HG02981 (cell line): Measurements from ENCODE around the gene ATG12.
"Not testable (repeated sequence)": the region's sequence is repeated elsewhere in the genome, so short reads cannot be mapped to it uniquely, and the experiment has no call there.

Source experiments
- ATAC-seq: cut with Tn5 transposase; IDR thresholded peaks from one replicate; pipeline ENCODE4 v1.9.1; 2021; ENCODE audit warnings: mild to moderate bottlenecking, moderate library complexity; ENCODE audit not compliant: unreplicated experiment

ATG12 gene

DNA sequence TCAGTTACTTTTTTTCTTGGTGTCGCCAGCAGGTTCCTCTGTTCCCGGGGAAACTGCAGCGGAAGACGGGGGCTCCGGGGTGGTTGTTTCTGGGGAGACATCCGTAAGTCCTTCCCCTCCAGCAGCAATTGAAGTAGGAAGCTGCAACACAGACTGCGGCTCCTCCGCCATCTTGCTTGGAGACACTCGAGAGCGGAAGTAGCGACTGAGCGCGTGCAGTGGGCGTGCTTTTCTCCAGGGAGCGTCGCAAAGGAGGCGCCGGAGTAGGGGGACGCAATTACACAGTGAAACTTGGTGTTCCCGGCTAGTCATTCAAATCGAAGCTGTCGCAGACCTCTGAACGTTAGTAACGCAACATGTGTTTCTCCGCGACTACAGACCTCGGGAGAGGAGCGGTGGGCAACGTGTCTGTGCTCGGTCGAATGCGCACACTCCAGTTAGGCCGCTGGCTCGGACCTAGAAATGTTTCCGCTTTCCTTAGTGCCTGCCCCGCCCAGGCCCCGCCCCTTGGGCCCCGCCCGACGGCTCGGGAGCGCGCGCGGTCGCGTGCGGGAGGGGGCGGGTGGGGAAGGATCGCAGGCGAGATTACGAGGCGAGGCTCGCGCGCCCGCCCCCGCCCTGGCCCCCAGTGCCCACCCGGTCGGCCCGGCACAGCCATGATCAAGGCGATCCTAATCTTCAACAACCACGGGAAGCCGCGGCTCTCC, at the start of gene ATG12, which contains the start of gene AP3S1:
ATG12 (minus strand) TSS at position 184 of the 707 bp plus-strand sequence; CDS start at position 171, 13 bp downstream.
AP3S1 (plus strand) TSS at position 554 of the 707 bp plus-strand sequence; CDS start at position 657, 103 bp downstream.
- ATAC-seq, result peak; percentile 82

DNA sequence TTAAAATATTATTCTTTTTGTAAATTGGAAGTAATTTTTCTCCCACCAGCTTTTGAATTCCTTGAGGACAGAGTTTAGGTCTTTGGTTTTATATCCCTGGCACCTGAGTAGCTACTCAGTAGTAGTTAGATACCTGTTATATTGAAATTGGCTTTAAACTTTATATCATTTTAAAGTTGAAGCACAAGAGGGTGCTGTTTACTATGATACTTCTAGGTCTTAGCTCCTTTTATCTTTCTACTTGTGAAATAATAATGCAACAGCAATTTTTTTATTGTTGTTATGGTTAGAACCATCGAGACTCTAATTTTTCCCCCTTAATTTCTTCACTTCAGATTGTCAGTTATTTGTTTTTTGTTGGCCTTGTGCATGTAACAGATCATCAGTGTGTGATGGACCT, 46.7 kb upstream of the ATG12 start:
- ATAC-seq, result no peak

DNA sequence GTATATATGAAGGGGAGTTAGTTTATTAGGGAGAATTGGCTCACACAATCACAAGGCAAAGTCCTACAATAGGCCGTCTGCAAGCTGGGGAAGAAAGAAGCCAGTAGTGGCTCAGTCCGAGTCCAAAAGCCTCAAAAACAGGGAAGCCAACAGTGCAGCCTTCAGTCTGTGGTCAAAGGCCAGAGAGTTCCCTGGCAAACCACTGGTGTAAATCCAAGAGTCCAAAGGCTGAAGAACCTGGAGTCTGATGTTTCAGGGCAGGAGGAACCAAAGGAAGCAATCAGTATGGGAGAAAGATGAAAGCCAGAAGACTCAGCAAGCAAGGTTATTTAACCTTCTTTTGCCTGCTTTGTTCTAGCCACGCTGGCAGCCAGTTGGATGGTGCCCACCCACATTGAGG, 43.8 kb upstream of the ATG12 start:
- not testable (repeated sequence) for ATAC-seq

DNA sequence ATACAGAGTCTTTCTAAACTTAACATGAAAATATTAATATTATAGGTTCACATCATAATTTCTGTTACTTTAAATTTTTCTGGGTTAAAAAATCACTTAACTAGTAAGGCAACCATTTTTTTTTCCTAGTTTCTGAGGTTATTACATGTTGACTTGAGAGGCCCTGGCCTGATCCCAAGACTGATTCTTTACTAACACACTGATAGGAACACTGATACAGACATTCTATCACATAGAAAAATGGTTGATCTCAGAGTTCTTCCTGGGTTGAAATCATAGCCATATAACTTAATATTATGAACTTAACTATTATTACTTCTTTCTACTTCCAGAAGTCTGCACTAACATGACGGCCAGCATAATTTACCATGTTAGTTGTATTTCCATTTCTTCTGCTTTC, 43.3 kb upstream of the ATG12 start:
- no peak for ATAC-seq

DNA sequence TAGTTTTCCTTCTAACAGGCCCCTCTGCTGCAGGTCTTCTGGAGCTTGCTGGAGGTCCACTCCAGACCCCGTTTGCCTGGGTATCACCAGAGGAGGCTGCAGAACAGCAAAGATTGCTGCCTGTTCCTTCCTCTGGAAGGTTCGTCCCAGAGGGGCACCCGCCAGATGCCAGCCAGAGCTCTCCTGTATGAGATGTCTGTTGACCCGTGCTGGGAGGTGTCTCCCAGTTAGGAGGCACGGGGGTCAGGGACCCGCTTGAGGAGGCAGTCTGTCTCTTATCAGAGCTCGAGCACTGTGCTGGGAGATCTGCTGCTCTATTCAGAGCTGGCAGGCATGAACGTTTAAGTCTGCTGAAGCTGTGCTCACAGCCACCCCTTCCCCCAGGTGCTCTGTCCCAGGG, 41.1 kb upstream of the ATG12 start:
- not testable (repeated sequence) for ATAC-seq

DNA sequence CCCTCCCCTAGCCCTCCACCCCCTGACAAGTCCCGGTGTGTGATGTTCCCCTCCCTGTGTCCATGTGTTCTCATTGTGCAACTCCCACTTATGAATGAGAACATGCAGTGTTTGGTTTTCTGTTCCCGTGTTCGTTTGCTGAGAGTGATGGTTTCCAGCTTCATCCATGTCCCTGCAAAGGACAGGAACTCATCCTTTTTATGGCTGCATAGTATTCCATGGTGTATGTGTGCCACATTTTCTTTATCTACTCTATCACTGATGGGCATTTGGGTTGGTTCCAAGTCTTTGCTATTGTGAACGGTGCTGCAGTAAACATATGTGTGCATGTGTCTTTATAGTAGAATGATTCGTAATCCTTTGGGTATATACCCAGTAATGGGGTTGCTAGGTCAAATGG, 36.0 kb upstream of the ATG12 start:
- ATAC-seq, result not testable (repeated sequence)

DNA sequence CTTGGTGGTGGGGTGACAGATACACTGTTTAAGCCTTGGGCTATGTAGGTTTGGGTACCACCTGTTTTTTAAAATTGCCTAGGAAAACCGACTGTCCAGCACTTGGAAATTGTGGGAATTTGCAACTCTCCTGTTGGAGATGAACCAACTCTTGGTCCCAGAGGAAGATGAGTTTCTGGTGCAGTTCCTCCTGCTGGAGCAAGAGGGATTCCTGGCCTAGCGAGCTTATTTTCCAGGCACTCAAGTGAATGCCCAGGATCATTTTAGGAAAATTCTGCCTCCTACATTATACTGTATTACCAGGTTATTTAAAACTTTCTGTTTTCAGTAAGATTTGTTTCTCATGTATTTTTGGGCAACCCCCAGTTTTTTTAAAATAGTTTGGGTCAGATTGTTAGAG, 34.1 kb upstream of the ATG12 start:
- ATAC-seq, result no peak

DNA sequence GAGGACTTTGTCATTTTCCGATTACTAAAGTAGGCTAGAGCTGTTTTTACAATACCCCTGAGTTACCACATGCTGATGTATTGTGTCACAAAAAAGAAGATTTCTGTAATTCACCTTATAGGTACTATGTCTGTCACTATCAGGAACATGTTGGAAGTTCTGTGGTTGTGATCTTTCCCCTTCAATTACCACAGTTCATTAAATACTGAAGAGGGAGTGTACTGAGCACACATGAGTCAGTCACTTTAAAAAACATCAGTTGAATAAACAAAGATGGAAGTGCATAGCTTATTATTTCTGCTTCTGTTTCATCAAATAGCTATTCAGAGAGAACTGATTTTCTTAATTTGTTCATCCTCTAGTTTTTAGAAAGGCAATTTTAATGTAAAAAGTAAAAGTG, 32.0 kb upstream of the ATG12 start:
- no peak for ATAC-seq

DNA sequence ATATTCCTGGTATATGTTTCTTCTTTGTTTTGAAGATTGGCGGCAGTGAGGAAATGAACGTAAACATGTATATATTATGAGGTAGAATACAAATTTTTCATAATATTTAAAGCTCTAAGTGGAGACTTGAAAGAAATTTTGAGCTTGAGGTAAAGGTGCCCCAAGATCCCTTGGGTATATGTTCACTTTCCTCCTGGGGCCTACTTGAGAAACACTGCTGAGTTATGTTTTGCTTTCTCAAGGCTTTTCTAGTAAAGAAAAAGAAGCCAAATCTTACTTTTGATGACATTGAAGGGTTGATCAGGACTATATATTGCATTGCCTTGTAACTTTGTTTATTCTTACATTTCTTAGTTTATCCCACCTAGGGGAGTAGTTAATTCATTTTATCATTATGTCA, 31.1 kb upstream of the ATG12 start:
- no peak for ATAC-seq

DNA sequence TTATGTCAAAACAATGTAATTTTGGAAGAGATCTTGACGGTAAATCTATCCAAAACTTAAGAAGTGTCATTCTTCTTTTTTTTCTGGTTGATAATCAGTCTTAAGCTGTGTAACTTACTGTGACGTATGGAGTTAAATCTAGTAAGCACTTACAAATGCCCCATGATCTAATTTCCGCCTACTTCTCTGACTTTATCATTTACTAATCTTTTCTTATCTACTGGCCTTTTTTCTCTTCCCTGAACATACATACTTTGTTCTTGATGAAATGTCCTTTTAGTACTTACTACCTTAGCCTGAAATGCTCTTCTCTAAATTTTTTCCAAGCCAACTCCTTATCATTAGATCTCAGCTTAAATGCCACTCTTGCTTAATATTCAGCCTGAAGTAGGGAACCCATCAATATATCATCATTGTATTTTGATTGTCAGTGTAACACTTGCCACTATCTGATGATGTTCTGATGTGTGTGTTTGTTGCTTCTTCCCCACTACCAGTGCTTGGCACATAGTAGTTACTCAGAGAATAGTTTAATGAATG, 28.0 kb upstream of the ATG12 start:
- no peak for ATAC-seq

DNA sequence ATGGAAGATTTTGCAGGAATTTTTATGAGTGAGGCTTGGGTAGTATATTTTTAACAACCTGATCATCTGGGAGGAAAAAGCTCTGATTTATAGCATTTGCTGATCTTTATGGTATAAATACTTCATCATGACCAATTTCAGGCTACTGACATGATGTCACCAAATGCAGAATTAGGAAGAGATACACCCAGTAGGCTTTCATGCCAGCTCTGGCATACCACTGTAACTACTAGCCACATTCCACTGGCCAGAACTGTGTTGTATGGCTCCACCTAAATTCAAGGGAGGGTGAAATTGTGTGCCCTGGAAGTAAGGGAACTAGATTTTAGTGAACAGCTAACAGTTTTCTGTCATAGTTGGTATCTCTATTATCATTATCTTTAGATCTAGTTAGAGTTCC, 18.0 kb upstream of the ATG12 start:
- ATAC-seq, result no peak

DNA sequence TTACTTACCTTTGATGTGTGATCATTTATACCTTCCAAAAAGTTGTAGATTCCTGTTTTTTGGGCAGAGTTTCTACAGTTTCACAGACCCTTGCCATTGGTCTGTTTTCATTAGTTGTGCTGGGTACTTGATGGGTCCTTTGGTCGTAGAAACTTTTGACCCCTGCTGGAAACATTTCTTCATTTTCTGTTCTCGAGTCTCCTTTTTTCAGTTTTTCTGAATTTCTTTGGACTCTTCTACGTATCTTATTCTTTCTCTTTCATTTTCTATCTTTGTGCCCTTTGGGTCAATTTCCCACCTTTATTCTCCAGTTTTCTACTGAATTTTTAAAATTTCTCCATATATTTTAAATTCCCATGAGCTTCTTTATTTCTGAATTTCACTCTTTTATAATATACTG, 17.0 kb upstream of the ATG12 start:
- ATAC-seq, result no peak

DNA sequence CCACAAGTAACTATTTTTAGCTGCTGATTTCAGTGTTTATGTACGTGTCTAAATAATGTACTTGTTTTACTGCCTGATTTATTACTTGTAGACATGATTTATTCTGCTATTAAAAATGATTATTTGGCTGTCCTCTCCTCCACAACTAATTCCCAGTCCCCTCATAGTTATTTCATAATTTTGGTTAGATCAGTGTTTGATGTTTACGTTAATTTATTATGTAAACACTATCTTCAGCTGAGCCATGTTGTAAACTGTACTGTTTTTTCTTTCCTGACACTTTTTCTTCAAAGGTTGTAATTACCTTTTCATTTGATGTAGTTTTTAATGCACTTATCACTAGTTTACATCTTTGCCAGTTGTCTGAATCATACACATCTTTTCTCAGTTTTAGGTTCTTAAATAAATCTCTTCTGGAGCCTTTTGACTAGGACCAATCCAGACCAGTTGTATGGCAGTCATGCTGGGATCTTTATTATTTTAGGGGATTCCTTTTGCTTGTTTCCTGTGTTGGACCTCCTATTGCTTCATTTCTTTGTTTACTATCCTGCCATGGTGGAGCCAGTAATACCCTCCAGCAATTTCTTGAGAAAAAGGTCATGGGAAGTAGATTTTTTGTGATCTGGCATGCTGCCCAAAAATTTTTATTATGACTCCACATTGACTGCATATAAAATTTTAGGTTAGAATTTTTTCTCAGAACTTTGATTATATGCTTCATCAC, 16.4 kb upstream of the ATG12 start:
- ATAC-seq, result no peak

DNA sequence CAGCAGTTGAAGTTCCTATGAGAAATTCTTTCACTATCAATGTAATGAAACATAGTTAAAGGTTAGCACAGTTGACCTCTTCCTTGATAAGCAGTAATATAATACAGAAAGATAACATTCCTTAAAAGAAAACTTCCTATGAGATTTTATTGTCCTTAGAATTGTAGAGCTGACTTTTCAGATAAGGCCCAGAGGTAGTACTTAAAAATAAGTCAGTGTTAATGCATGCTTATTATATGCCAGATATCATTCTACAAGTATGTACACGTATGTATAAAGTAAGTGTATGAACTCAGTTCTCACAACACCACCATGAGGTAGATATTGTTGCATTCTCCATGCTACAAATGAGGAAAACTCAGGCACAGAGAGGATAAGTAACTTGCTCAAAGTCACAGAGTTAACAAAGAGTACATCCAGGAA, 15.7 kb upstream of the ATG12 start:
- no peak for ATAC-seq

DNA sequence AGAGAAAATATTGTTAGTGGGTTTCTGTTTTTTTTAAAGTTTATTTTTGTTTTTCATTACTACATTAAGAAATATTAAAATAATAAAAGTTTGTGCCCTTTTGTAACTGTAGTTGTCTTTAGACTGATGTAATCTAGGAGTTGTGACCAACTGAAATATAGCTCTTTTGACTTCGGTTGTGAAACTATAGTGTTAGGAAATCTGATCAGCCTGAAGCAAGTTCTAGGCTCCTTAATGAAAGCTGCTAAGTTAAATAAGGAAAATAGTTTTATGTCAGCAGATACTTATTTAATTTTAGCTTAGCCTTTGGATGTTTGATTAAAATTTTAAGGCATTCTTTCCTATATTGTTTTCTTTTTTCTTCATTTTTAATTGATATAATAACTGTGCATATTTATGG, 14.6 kb upstream of the ATG12 start:
- no peak for ATAC-seq

DNA sequence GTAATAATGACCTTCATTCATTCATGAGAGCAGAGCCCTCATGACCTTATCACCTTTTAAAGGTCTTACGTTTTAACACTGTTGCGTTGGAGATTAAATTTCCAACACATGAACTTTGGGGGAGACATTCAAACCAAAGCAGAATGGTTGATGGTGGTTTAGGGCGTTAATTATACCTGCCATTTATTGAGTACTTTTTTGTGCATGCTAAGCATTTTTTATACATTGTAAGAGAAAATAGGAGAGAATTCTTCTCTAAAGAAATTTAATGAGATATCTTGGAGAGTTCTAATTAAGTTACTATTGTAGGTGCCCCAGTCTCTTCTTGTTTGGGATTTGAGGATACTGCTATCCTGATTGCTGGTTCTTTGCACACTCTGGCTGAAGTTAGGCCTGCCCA, 12.8 kb upstream of the ATG12 start:
- ATAC-seq, result no peak

DNA sequence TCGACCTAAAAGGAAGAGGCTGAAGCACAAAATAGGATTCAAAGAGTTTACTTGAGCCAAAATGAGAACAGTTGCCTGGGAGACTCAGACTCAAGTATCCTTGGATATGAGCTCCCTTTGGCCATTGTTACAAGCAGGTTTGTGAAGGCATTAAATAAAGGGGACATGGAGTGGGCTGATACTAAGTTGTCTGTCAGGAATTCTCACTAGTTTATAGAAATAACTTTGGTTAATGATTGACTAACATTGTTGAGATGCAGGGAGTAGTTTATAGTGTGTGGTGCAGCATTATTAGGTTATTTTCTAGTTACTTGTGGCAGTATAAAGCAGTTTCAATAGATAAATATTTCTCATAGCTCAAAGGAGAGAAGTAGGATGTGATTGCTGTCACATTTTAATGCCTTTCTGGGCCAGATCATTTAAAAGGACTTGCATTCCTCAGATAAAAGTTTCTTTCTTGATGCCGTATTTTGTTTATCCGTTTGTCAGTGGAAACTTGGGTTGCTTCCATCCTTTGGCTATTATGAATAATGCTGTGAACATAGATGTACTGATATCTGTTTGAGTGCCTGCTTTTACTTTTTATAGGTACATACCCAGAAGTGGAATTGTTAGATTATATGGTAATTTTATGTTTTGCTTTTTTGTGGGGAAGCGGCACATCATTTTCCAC, 9.5 kb upstream of the ATG12 start:
- no peak for ATAC-seq

DNA sequence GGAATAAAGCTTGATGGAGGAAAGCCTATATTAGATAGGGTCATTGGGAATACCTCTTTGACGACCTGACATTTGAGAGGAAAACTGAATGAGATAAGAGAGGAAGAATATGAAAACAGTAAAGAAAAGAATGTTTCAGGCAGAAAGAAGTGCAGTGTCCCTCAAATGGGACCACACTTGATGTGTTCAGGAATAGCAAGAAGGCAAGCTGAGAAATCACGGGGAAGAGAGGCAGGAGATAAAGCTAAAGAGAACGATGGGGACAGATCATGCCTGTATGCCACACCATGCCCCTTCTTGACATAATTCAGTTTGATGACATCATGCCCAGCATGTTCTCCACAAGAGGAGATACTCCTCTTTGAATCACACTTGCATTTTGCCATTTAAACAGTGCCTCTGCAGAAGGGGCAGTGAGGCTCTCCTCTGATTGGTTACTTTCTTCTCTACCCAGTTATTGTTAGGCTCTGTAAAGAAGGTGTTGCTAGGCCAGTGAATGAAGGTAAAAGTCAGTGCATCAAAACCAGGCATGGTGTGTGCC, 8.0 kb upstream of the ATG12 start:
- no peak for ATAC-seq

DNA sequence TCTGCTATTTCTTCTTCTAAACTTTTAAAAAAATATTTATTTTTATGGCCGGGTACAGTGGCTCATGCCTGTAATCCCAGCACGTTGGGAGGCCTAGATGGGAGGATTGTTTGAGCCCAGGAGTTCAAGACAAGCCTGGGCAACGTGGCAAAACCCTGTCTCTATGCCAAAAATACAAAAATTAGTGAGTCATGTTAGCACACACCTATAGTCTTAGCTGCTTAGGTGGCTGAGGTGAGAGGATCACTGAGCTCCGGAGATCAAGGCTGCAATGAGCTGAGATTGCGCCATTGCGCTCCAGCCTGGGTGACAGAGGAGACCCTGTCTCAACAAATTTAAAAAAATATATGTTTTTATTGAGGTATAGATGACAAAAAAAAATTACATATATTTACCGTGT, 5.9 kb upstream of the ATG12 start:
- no peak for ATAC-seq

DNA sequence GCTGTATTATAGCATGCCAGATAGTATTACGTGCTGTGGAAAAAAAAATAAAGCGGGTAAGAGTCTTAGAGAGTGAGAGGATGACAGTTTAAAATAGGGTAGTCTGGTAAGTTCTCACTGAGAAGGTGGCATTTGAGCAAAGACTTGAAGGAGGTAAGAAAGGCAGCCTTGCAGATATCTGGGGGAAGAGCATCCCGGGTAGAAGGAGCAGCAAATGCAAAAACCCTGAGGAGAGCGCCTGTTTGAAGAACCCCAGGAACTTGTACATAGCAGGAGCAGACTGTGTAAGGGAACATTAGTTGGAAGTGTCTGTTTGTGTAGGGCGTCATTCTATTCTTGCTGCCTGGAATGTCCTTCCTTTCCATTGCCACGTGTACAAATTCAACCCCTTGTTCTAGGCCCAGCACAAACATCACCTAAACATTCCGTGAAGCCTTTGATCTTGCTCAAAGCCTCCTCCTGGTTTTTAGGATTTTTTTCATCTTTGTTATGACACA, 3.0 kb upstream of the ATG12 start:
- ATAC-seq, result no peak

DNA sequence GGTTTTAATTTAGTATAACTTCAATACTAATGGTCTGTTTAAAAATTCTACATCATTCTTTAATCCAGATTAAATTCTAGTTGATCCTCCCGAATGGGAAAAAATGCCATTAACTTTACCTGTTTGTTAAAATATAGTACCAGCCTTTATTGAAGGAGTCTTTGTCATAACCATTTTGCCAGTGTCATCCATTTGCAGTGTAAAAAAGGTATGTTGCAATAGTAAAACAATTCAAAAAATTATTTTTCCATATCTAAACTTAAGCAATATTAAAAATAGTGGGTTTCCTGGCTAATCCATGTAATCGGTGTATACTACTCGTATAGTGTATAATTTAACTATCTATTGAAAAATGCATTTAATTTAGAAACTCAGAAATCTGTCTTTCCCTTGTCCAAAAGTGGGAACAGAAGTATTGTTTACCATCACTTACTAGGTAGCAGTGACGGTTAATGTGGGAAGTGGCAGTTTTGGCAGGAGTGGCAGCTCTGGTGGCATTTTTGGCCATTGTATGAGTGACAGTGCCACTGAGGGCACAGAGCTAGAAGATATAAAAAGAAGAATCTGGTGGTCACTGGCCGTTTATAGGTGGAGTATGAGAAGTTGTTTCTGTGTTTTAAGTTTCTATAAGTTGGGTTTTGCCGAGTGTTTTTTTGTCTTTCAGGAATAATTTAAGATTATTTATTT, 2.2 kb upstream of the ATG12 start:
- ATAC-seq, result no peak
